Measurements from ENCODE around the gene FAM83F. TPM values are rescaled to one million over a fixed set of nuclear protein-coding genes. Genes with fewer than 3 reads are reported as not detected.

Gene FAM83F
- polyA plus RNA-seq, 2 of the 4 experiments (the other 2 are of a cell fraction) = not detected

GRCh38 chr22:39995393-39996252 is 869 bp downstream of the FAM83F start:
- ChIA-PET CTCF (interaction anchor here (1.5 kb wide), 1 partner anchor 29 kb away, joined by 5 read pairs; no protein-coding TSS in a partner anchor), POLR2A (no interaction called here)
- ATAC-seq (no peak), FAIRE-seq (no peak), DNase-seq (ENCODE audit: low read depth in 1 of 2, low spot score in 1 of 2) (no peak)
- H3K4me1 ChIP-seq = peaks cover 28% of the 10 kb centered on the region; the same call in 2 of the 3 replicates
- no peak overlapping the region for H3K27ac ChIP-seq
- 91% methylated on average over 15 of the region's 35 CpGs for WGBS (ENCODE audit: missing lambda C conversion rate)
- H3K4me2 ChIP-seq = no peak overlapping the region
- TF ChIP-seq HOXA7 (CRISPR knock-in tag; IDR thresholded peaks at IDR 0.05) (no peak), NR3C1 (IDR thresholded peaks at IDR 0.05) (no peak), ZNF302 (CRISPR knock-in tag; IDR thresholded peaks at IDR 0.05) (no peak), ZSCAN20 (CRISPR knock-in tag; IDR thresholded peaks at IDR 0.05) (no peak), HES2 (IDR thresholded peaks at IDR 0.05) (no peak), HDAC2 (IDR thresholded peaks at IDR 0.05) (no peak), SREBF2 (IDR thresholded peaks at IDR 0.05) (no peak), JUNB (IDR thresholded peaks at IDR 0.05) (no peak), ATOH8 (CRISPR knock-in tag; IDR thresholded peaks at IDR 0.05; ENCODE audit: low read depth) (no peak), BHLHE40 (IDR thresholded peaks at IDR 0.05; ENCODE audit: low read depth, low read length) (no peak), FOSL2 (IDR thresholded peaks at IDR 0.05) (no peak), FOSL2 (CRISPR knock-in tag; IDR thresholded peaks at IDR 0.05) (no peak), CBX8 (IDR thresholded peaks at IDR 0.05) (no peak), KDM5A (IDR thresholded peaks at IDR 0.05) (no peak), POLR2A (IDR thresholded peaks at IDR 0.05; ENCODE audit: low read length) (no peak)
- no peak overlapping the region for H3K4me3 ChIP-seq
- no peaks in the 10 kb centered on the region for H3K9me3 ChIP-seq

- no peak for ATAC-seq
- H3K4me3 ChIP-seq = no peak overlapping the region
- H3K4me2 ChIP-seq = no peak overlapping the region
- H3K27ac ChIP-seq = no peak overlapping the region
- ChIA-PET POLR2A (no interaction called here), CTCF (interaction anchor here (0.6 to 1.5 kb wide), 3 partner anchors 9 to 440 kb away, joined by 3 to 5 read pairs (median 3); no protein-coding TSS in a partner anchor)
- no peak for FAIRE-seq
- H3K4me1 ChIP-seq = peaks cover 28% of the 10 kb centered on the region; the same call in 2 of the 3 replicates
- 46% methylated on average over 3 of the region's 3 CpGs for WGBS (ENCODE audit: missing lambda C conversion rate)
- H3K9me3 ChIP-seq = no peaks in the 10 kb centered on the region
- TF ChIP-seq NR3C1 (IDR thresholded peaks at IDR 0.05) (no peak), KDM1A (IDR thresholded peaks at IDR 0.05; ENCODE audit: low read depth) (no peak)
- no peak for DNase-seq (ENCODE audit: low read depth in 1 of 2, low spot score in 1 of 2)
Measured at GRCh38 chr22:39996732-39997131, 2.0 kb downstream of the FAM83F start.

- Histone ChIP-seq H3K27ac (peak overlapping the region in 1 of 2 experiments; percentile 28; a peak in 1 of 6 replicates), H3K4me1 (peaks cover 28% of the 10 kb centered on the region; the same call in 2 of the 3 replicates), H3K9me3 (no peaks in the 10 kb centered on the region), H3K4me3 (no peak overlapping the region), H3K4me2 (no peak overlapping the region)
- 83% methylated on average over 3 of the region's 3 CpGs for WGBS (ENCODE audit: missing lambda C conversion rate)
- ChIA-PET POLR2A (no interaction called here), CTCF (interaction anchor here (0.6 to 1.5 kb wide), 3 partner anchors 9 to 389 kb away, joined by 3 to 5 read pairs (median 3); no protein-coding TSS in a partner anchor)
- ATAC-seq = no peak
- no peak for FAIRE-seq
- TF ChIP-seq ZFP36 (IDR thresholded peaks at IDR 0.05; ENCODE audit: borderline replicate concordance, partially characterized antibody) (peak; percentile 25), ZSCAN20 (CRISPR knock-in tag; IDR thresholded peaks at IDR 0.05) (no peak), SREBF2 (IDR thresholded peaks at IDR 0.05) (no peak)
- DNase-seq (ENCODE audit: low read depth in 1 of 2, low spot score in 1 of 2) = no peak
Measured at GRCh38 chr22:39997421-39997820, 2.7 kb downstream of the FAM83F start.

- no peak for FAIRE-seq
- Histone ChIP-seq H3K9me3 (no peaks in the 10 kb centered on the region), H3K4me2 (peak overlapping the region; percentile 38), H3K27ac (peak overlapping the region in 1 of 2 experiments; percentile 28; a peak in 1 of 6 replicates), H3K4me3 (no peak overlapping the region), H3K4me1 (peaks cover 28% of the 10 kb centered on the region; the same call in 2 of the 3 replicates)
- ChIA-PET POLR2A (no interaction called here), CTCF (interaction anchor here (0.6 to 1.4 kb wide), 2 partner anchors 8 to 390 kb away, joined by 3 read pairs; no protein-coding TSS in a partner anchor)
- peak; percentile 18 to 23 for DNase-seq (ENCODE audit: low read depth in 1 of 2, low spot score in 1 of 2)
- WGBS (ENCODE audit: missing lambda C conversion rate) = 60% methylated on average over 11 of the region's 11 CpGs
- ATAC-seq = peak in 1 of 2 experiments; percentile 56; a peak in 3 of 6 replicates
- no peak for TF ChIP-seq CEBPB (IDR thresholded peaks at IDR 0.05)
- TF ChIP-seq BCL3 (IDR thresholded peaks at IDR 0.05) = no peak
- no peak for TF ChIP-seq CTCF (IDR thresholded peaks at IDR 0.05)
- TF ChIP-seq RAD21 (conservative IDR thresholded peaks at IDR 0.05 in 1 of 2, IDR thresholded peaks at IDR 0.05 in 1 of 2) = no peak
- TF ChIP-seq RCOR1 (IDR thresholded peaks at IDR 0.05; ENCODE audit: low read depth, low read length) = no peak
- TF ChIP-seq TFCP2L1 (CRISPR knock-in tag; IDR thresholded peaks at IDR 0.05) = no peak
- TF ChIP-seq EHF (CRISPR knock-in tag; IDR thresholded peaks at IDR 0.05) = no peak
- no peak for TF ChIP-seq HOXB13 (CRISPR knock-in tag; IDR thresholded peaks at IDR 0.05; ENCODE audit: low read depth)
- TF ChIP-seq HDAC2 (IDR thresholded peaks at IDR 0.05) = no peak
- no peak for TF ChIP-seq EHMT2 (IDR thresholded peaks at IDR 0.05; ENCODE audit: low read depth)
- no peak for TF ChIP-seq ZNF302 (CRISPR knock-in tag; IDR thresholded peaks at IDR 0.05)
Measured at GRCh38 chr22:39997939-39998726, 3.4 kb downstream of the FAM83F start.
